Gastrocnemius medialis (tissue), 4 donors: ENCODE results near the gene C2orf81. TPM values are rescaled to one million over a fixed set of nuclear protein-coding genes. Genes with fewer than 3 reads are reported as not detected.

Experiments used
- ATAC-seq, 2 donors: fragments of 150-250 bp; one replicate each; pipeline ENCODE4 v1.9.1; 2016
- DNase-seq, 2 donors: peaks; one replicate each; pipeline ENCODE4 v3.0.0-alpha.2; 2019
- H3K27ac ChIP-seq, 4 donors: fragments of 200-600 bp; sonication (generic); 1 replicate in 1 of 4; 2 replicates in 3 of 4; pipeline ENCODE4 v1.5.1; 2016 to 2018; ENCODE audit warnings: mild to moderate bottlenecking in 2 of 4, moderate library complexity in 1 of 4
- H3K27me3 ChIP-seq, 3 donors: fragments of 200-600 bp; sonication (generic) in 2 of 3; 1 replicate in 1 of 3; 2 replicates in 2 of 3; pipeline versions ENCODE4 v1.5.1 to v1.6.0; 2016 to 2019; ENCODE audit warnings: mild to moderate bottlenecking in 1 of 3, moderate library complexity in 1 of 3
- H3K36me3 ChIP-seq, 2 donors: fragments of 200-600 bp; sonication (generic) in 1 of 2; one replicate each; pipeline ENCODE4 v1.5.1; 2017 to 2018
- H3K4me1 ChIP-seq, 2 donors: fragments of 200-600 bp; sonication (generic) in 1 of 2; one replicate each; pipeline ENCODE4 v1.5.1; 2016 to 2017; ENCODE audit warnings: mild to moderate bottlenecking in 2 of 2
- H3K4me3 ChIP-seq, 4 donors: fragments of 200-600 bp; sonication (generic) in 3 of 4; 1 replicate in 1 of 4; 2 replicates in 3 of 4; pipeline ENCODE4 v1.5.1; 2016 to 2019; ENCODE audit warnings: mild to moderate bottlenecking in 2 of 4
- H3K9me3 ChIP-seq, 3 donors: fragments of 200-600 bp; sonication (generic) in 2 of 3; 1 replicate in 1 of 3; 2 replicates in 2 of 3; pipeline ENCODE4 v1.5.1; 2016 to 2019
- CTCF ChIP-seq, 5 experiments: fragments of 450-650 bp in 3 of 5; fragments of 200-600 bp in 2 of 5; sonication (generic) in 2 of 5; IDR thresholded peaks in 4 of 5; conservative IDR thresholded peaks in 1 of 5; 1 replicate in 4 of 5; 2 replicates in 1 of 5; pipeline ENCODE4 v1.5.1; 2016 to 2019; ENCODE audit warnings: antibody characterized with exemption in 5 of 5, mild to moderate bottlenecking in 3 of 5, moderate library complexity in 3 of 5
- POLR2A ChIP-seq, 2 donors: fragments of 450-650 bp; IDR thresholded peaks; one replicate each; pipeline ENCODE4 v1.6.1; 2017; ENCODE audit warnings: antibody characterized with exemption in 2 of 2, mild to moderate bottlenecking in 2 of 2, moderate library complexity in 2 of 2
- in situ Hi-C, 4 donors: fragments of 200-750 bp; cut with MboI; loops; one replicate each; pipeline versions ENCODE4 v1.15.0 to v1.8.0; 2017; ENCODE audit warnings: low sequenced_read_pairs in 4 of 4
- intact Hi-C: fragments of 100-400 bp; cut with DNase I; formaldehyde crosslinking; loops from one replicate; pipeline ENCODE4 v1.15.1; 2023; ENCODE audit warnings: low total_unique reads
- total RNA-seq, 4 donors: library from RNA; depleted of rRNA; stranded (reverse); fragments of >200 nt; gene quantifications; one replicate each; pipeline versions ENCODE4 v1.1.0 to v1.2.3, GENCODE V29; 2016

C2orf81 gene
- total RNA-seq, 4 donors from 2014 or later, result 0.24 TPM; not detected in 3

- TF ChIP-seq CTCF (IDR thresholded peaks at IDR 0.05 in 4 of 5, conservative IDR thresholded peaks at IDR 0.05 in 1 of 5) (no peak), POLR2A (IDR thresholded peaks at IDR 0.05) (no peak)
- H3K4me3 ChIP-seq, result no peak overlapping the region
- no peaks in the 10 kb centered on the region for H3K4me1 ChIP-seq
- intact Hi-C loops (no loop called here), in situ Hi-C loops (no loop called here)
- no peak for ATAC-seq
- no peaks in the 10 kb centered on the region for H3K9me3 ChIP-seq
- DNase-seq, result no peak
- no peak overlapping the region for H3K27ac ChIP-seq
- peaks cover 0 to 17% of the 10 kb centered on the region in 2 donors for H3K36me3 ChIP-seq
- no peaks in the 10 kb centered on the region for H3K27me3 ChIP-seq
Measured at GRCh38 chr2:74430502-74430901, 9.1 kb upstream of the C2orf81 start.

- H3K4me1 ChIP-seq, result no peaks in the 10 kb centered on the region
- TF ChIP-seq CTCF (IDR thresholded peaks at IDR 0.05 in 4 of 5, conservative IDR thresholded peaks at IDR 0.05 in 1 of 5) (no peak), POLR2A (IDR thresholded peaks at IDR 0.05) (no peak)
- H3K9me3 ChIP-seq, result no peaks in the 10 kb centered on the region
- no peak for ATAC-seq
- no peak overlapping the region for H3K27ac ChIP-seq
- H3K27me3 ChIP-seq, result no peaks in the 10 kb centered on the region
- intact Hi-C loops, result no loop called here
- in situ Hi-C loops, result no loop called here
- no peak for DNase-seq
- H3K36me3 ChIP-seq, result peaks cover 0 to 17% of the 10 kb centered on the region in 2 donors
- no peak overlapping the region for H3K4me3 ChIP-seq
Measured at GRCh38 chr2:74429487-74430451, 8.3 kb upstream of the C2orf81 start.

- no peaks in the 10 kb centered on the region for H3K9me3 ChIP-seq
- ATAC-seq, result no peak
- peaks cover 0 to 17% of the 10 kb centered on the region in 2 donors for H3K36me3 ChIP-seq
- no peak overlapping the region for H3K4me3 ChIP-seq
- DNase-seq, result no peak
- in situ Hi-C loops, result no loop called here
- H3K27ac ChIP-seq, result no peak overlapping the region
- no peaks in the 10 kb centered on the region for H3K4me1 ChIP-seq
- intact Hi-C loops, result no loop called here
- no peaks in the 10 kb centered on the region for H3K27me3 ChIP-seq
- TF ChIP-seq CTCF (IDR thresholded peaks at IDR 0.05 in 4 of 5, conservative IDR thresholded peaks at IDR 0.05 in 1 of 5) (no peak), POLR2A (IDR thresholded peaks at IDR 0.05) (no peak)
Measured at GRCh38 chr2:74428675-74429074, 7.3 kb upstream of the C2orf81 start.

- Histone ChIP-seq H3K27ac (no peak overlapping the region), H3K36me3 (peaks cover 0 to 17% of the 10 kb centered on the region in 2 donors)
- in situ Hi-C loops, result no loop called here
Measured at GRCh38 chr2:74427551-74427950, 6.1 kb upstream of the C2orf81 start.

More at GRCh38 chr2:74427551-74427950, 6.1 kb upstream of the C2orf81 start:
- DNase-seq (no peak), ATAC-seq (no peak)
- Histone ChIP-seq H3K9me3 (no peaks in the 10 kb centered on the region), H3K27me3 (peaks cover 0 to 11% (median 8%) of the 10 kb centered on the region in 3 donors), H3K4me1 (no peaks in the 10 kb centered on the region), H3K4me3 (no peak overlapping the region)
- intact Hi-C loops, result no loop called here
- TF ChIP-seq POLR2A (IDR thresholded peaks at IDR 0.05), result no peak
- TF ChIP-seq CTCF (IDR thresholded peaks at IDR 0.05 in 4 of 5, conservative IDR thresholded peaks at IDR 0.05 in 1 of 5), result no peak
